A549 treated with CpdA at 1 μM for 4 hours (cell line): Measurements from ENCODE around the gene GBP5. TPM values are rescaled to one million over a fixed set of nuclear protein-coding genes. Genes with fewer than 3 reads are reported as not detected.

Experiments
- total RNA-seq: library from RNA; stranded (reverse); fragments of 200-300 nt; extraction: Qiagen RNA extraction; gene quantifications from 5 replicates; pipeline ENCODE4 v1.2.3, GENCODE V29; 2022; ENCODE audit warnings: low read depth

The GBP5 gene, protein sequence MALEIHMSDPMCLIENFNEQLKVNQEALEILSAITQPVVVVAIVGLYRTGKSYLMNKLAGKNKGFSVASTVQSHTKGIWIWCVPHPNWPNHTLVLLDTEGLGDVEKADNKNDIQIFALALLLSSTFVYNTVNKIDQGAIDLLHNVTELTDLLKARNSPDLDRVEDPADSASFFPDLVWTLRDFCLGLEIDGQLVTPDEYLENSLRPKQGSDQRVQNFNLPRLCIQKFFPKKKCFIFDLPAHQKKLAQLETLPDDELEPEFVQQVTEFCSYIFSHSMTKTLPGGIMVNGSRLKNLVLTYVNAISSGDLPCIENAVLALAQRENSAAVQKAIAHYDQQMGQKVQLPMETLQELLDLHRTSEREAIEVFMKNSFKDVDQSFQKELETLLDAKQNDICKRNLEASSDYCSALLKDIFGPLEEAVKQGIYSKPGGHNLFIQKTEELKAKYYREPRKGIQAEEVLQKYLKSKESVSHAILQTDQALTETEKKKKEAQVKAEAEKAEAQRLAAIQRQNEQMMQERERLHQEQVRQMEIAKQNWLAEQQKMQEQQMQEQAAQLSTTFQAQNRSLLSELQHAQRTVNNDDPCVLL
- total RNA-seq, result 0.05 TPM in 2 of 5 replicates, not detected in the others

DNA sequence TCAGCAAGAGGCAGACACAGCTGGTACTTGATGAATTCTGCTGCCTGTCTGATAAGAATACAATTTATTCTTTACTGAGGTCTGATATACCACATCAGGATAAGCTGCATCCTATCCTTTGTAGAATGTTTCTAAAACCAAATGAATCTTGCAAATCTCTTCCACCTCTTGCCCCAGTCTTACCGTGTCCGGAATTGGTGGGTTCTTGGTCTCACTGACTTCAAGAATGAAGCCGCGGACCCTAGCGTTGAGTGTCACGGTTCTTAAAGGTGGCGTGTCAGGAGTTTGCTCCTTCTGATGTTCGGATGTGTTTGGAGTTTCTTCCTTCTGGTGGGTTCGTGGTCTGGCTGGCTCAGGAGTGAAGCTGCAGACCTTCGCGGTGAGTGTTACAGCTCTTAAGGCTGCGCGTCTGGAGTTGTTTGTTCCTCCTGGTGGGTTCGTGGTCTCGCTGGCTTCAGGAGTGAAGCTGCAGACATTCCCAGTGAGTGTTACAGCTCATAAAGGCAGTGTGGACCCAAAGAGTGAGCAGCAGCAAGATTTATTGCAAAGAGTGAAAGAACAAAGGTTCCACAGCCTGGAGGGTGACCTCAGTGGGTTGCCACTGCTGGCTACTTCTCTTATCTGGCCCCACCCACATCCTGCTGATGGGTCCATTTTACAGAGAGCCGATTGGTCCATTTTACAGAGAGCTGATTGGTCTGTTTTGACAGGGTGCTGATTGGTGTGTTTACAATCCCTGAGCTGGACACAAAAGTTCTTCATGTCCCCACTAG lies at the start of gene GBP5:
Gene GBP5 (minus strand): TSS at position 592 of the 773 bp plus-strand sequence. CDS start 3,305 bp downstream, outside the sequence.

Other genes with a start within 250 kb of the GBP5 start
- 1.1 to 1.3 TPM (median 1.3 TPM) in 5 replicates for gene GBP3, start 250.0 kb downstream of the GBP5 start, total RNA-seq
- gene GBP1, start 207.7 kb downstream of the GBP5 start, total RNA-seq, result 0.07 to 0.34 TPM (median 0.13 TPM) in 5 replicates
- 0.74 to 1.3 TPM (median 0.91 TPM) in 5 replicates for gene GBP2, start 146.7 kb downstream of the GBP5 start, total RNA-seq
- not detected in 5 replicates for gene GBP7, start 96.9 kb downstream of the GBP5 start, total RNA-seq
- 0.02 TPM in 1 of 5 replicates, not detected in the others for gene GBP4, start 73.9 kb downstream of the GBP5 start, total RNA-seq
- not detected in 5 replicates for gene GBP6, start 91.2 kb upstream of the GBP5 start, total RNA-seq